A549 (cell line): Measurements from ENCODE around the gene SLC24A3. TPM values are rescaled to one million over a fixed set of nuclear protein-coding genes. Genes with fewer than 3 reads are reported as not detected.

ENCODE experiments used
- ATAC-seq, 2 experiments: fragments of 200-7000 bp in 1 of 2; fragments of >200 bp in 1 of 2; cut with Nextera tagmentation in 1 of 2; cut with Tn5 transposase in 1 of 2; 3 replicates each; pipeline versions ENCODE4 v1.8.0 to v1.9.1; 2018 to 2020; ENCODE audit warnings: mild to moderate bottlenecking in 1 of 2, moderate library complexity in 1 of 2
- CTCF ChIA-PET: fragments of 300-600 bp; sonication (Branson Sonifier 250); formaldehyde crosslinking; extraction: SDS; loops from one replicate; lab custom pipeline; 2021; ENCODE audit warnings: antibody characterized with exemption, inconsistent platforms; lab: Yijun Ruan, JAX
- POLR2A ChIA-PET: fragments of 350-600 bp; formaldehyde crosslinking; extraction: SDS; loops from one replicate; lab custom pipeline; 2021; ENCODE audit warnings: antibody characterized with exemption, inconsistent platforms; lab: Yijun Ruan, JAX
- DNase-seq, 2 experiments: peaks; one replicate each; pipeline versions ENCODE4 v3.0.0 to v3.0.0-alpha.2; 2011 to 2016; ENCODE audit warnings: low read depth in 1 of 2, low spot score in 1 of 2
- FAIRE-seq: peaks from 2 replicates; lab custom pipeline; 2011; peaks lifted over from hg19 to GRCh38; lab: Jason Lieb, UNC
- H3K27ac ChIP-seq, 2 experiments: fragments of >200 bp; sonication (Bioruptor Twin); formaldehyde crosslinking; 3 replicates each; pipeline ENCODE4 v1.5.1; 2016 to 2017
- H3K4me1 ChIP-seq: fragments of >200 bp; sonication (Bioruptor Twin); formaldehyde crosslinking; 3 replicates; pipeline ENCODE4 v1.6.1; 2016
- H3K4me2 ChIP-seq: fragments of >200 bp; sonication (Bioruptor Twin); formaldehyde crosslinking; 3 replicates; pipeline ENCODE4 v1.6.1; 2016
- H3K4me3 ChIP-seq: fragments of >200 bp; sonication (Bioruptor Twin); formaldehyde crosslinking; 3 replicates; pipeline ENCODE4 v1.5.1; 2016
- H3K9me3 ChIP-seq: fragments of >200 bp; sonication (Bioruptor Twin); formaldehyde crosslinking; 3 replicates; pipeline ENCODE4 v1.6.1; 2016
- BHLHE40 ChIP-seq: IDR thresholded peaks from 2 replicates; pipeline ENCODE4 v1.6.1; 2012; ENCODE audit warnings: low read depth, low read length, inconsistent platforms
- CBX2 ChIP-seq: fragments of 200-600 bp; sonication (generic); IDR thresholded peaks from 2 replicates; pipeline ENCODE4 v1.6.1; 2016; ENCODE audit warnings: low read depth, mild to moderate bottlenecking, borderline replicate concordance
- CHD2 ChIP-seq: fragments of 150-350 bp; IDR thresholded peaks from 2 replicates; pipeline ENCODE4 v1.6.1; 2014; ENCODE audit warnings: low read length; ENCODE audit not compliant: partially characterized antibody
- EHMT2 ChIP-seq: fragments of 200-600 bp; sonication (generic); IDR thresholded peaks from 2 replicates; pipeline ENCODE4 v1.6.1; 2016; ENCODE audit warnings: antibody characterized with exemption, low read depth, mild to moderate bottlenecking, moderate library complexity
- EP300 ChIP-seq, 2 experiments: fragments of >200 bp; sonication (Bioruptor Twin); formaldehyde crosslinking; IDR thresholded peaks; 2 replicates in 1 of 2; 3 replicates in 1 of 2; pipeline ENCODE4 v1.6.1; 2016 to 2017
- FOSL2 ChIP-seq, 2 experiments: fragments of 450-650 bp in 1 of 2; fragments of >200 bp in 1 of 2; sonication (Bioruptor Twin) in 1 of 2; formaldehyde crosslinking; IDR thresholded peaks; 2 replicates each; pipeline versions ENCODE4 v1.5.0 to v1.6.1; 2016 to 2020; ENCODE audit warnings: mild to moderate bottlenecking in 1 of 2, moderate library complexity in 1 of 2
- HOXB13 ChIP-seq: fragments of 250-450 bp; sonication (Bioruptor Pico); IDR thresholded peaks from 2 replicates; pipeline ENCODE4 v1.5.0; 2020; ENCODE audit warnings: low read depth, mild to moderate bottlenecking, moderate library complexity
- JUN ChIP-seq, 2 experiments: fragments of >200 bp; sonication (Bioruptor Twin); formaldehyde crosslinking; IDR thresholded peaks; 2 replicates in 1 of 2; 3 replicates in 1 of 2; pipeline ENCODE4 v1.6.1; 2016 to 2017
- MAFK ChIP-seq: fragments of 450-650 bp; IDR thresholded peaks from 2 replicates; pipeline ENCODE4 v1.6.1; 2014; ENCODE audit not compliant: partially characterized antibody
- NFE2L2 ChIP-seq: fragments of 150-350 bp; conservative IDR thresholded peaks from 2 replicates; pipeline ENCODE4 v1.6.1; 2014; ENCODE audit warnings: low read length
- POLR2AphosphoS2 ChIP-seq: conservative IDR thresholded peaks from 2 replicates; pipeline ENCODE4 v1.6.1; 2012; ENCODE audit warnings: low read length, improper control_type of control experiment, inconsistent platforms
- RAD21 ChIP-seq, 2 experiments: fragments of >200 bp in 1 of 2; sonication (Bioruptor Twin) in 1 of 2; formaldehyde crosslinking in 1 of 2; IDR thresholded peaks in 1 of 2; conservative IDR thresholded peaks in 1 of 2; 2 replicates in 1 of 2; 3 replicates in 1 of 2; pipeline ENCODE4 v1.6.1; 2012 to 2018; ENCODE audit warnings: inconsistent platforms in 1 of 2
- SREBF2 ChIP-seq: fragments of 450-650 bp; IDR thresholded peaks from 2 replicates; pipeline ENCODE4 v1.6.1; 2014; ENCODE audit warnings: mild to moderate bottlenecking, moderate library complexity
- TFCP2L1 ChIP-seq: fragments of 250-450 bp; sonication (Bioruptor Pico); IDR thresholded peaks from 2 replicates; pipeline ENCODE4 v1.5.0; 2021; ENCODE audit warnings: mild to moderate bottlenecking
- WGBS: methylation state at CpG from one replicate; pipeline ENCODE4 v1.1.6; 2017; ENCODE audit errors: missing lambda C conversion rate; 5-methylcytosine and 5-hydroxymethylcytosine counted together
- polyA plus RNA-seq, 4 experiments: library from polyadenylated mRNA; depleted of rRNA in 3 of 4; stranded (reverse); fragments of >200 nt; fragmentation: RNase III in 1 of 4; extraction: RNeasy Plus Mini Kit Qiagen cat#74134 plus additional on column Dnase treatment in 1 of 4; gene quantifications; 2 replicates in 3 of 4; 3 replicates in 1 of 4; pipeline ENCODE4 v1.2.3, GENCODE V29; 2011 to 2017
- TF ChIP-seq, protein P1 (sequence below): fragments of >200 bp; sonication (Bioruptor Twin); formaldehyde crosslinking; IDR thresholded peaks from 2 replicates; pipeline ENCODE4 v1.6.1; 2016
- TF ChIP-seq, protein P2 (sequence below): fragments of >200 bp; sonication (Bioruptor Twin); formaldehyde crosslinking; IDR thresholded peaks from 3 replicates; pipeline ENCODE4 v1.5.1; 2016
- TF ChIP-seq, protein P3 (sequence below): IDR thresholded peaks from 2 replicates; pipeline ENCODE4 v1.6.1; 2012
- TF ChIP-seq, protein P4 (sequence below): fragments of >200 bp; sonication (Bioruptor Twin); formaldehyde crosslinking; IDR thresholded peaks from 3 replicates; pipeline ENCODE4 v1.6.1; 2016
- TF ChIP-seq, protein P5 (sequence below): fragments of 150-350 bp; IDR thresholded peaks from 2 replicates; pipeline ENCODE4 v1.6.1; 2014; ENCODE audit warnings: low read depth, mild to moderate bottlenecking, low read length

SLC24A3 gene
- polyA plus RNA-seq, 2 of the 4 experiments (the other 2 are of a cell fraction), result 0.08 TPM; not detected in 1

DNA sequence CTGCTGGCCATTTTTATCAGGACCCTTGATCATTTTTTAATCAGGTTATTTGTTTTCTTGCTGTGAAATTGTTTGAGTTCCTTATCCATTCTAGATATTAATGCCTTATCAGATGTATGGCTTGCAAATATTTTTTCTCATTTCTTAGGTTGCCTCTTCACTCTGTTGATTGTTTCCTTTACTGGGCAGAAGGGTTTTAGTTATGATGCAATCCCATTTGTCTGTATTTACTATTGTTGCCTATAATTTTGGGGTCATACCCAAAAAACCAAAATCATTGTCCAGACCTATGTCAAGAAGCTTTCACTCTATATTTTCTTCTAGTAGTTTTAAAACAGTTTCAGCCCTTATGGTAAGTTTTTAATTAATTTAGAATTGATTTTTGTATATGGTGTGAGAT is 172.5 kb downstream of the SLC24A3 start:
- POLR2A ChIA-PET, result no interaction called here
- Histone ChIP-seq H3K9me3 (no peaks in the 10 kb centered on the region), H3K4me1 (no peaks in the 10 kb centered on the region), H3K27ac (no peak overlapping the region), H3K4me2 (no peak overlapping the region), H3K4me3 (no peak overlapping the region)
- no peak for ATAC-seq
- no peak for FAIRE-seq
- CTCF ChIA-PET, result no interaction called here
- no peak for TF ChIP-seq POLR2AphosphoS2
- no peak for TF ChIP-seq EP300 (IDR thresholded peaks at IDR 0.05)
- TF ChIP-seq HOXB13, result no peak
- TF ChIP-seq, protein P1, sequence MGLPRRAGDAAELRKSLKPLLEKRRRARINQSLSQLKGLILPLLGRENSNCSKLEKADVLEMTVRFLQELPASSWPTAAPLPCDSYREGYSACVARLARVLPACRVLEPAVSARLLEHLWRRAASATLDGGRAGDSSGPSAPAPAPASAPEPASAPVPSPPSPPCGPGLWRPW, result no peak
- TF ChIP-seq, protein P2, sequence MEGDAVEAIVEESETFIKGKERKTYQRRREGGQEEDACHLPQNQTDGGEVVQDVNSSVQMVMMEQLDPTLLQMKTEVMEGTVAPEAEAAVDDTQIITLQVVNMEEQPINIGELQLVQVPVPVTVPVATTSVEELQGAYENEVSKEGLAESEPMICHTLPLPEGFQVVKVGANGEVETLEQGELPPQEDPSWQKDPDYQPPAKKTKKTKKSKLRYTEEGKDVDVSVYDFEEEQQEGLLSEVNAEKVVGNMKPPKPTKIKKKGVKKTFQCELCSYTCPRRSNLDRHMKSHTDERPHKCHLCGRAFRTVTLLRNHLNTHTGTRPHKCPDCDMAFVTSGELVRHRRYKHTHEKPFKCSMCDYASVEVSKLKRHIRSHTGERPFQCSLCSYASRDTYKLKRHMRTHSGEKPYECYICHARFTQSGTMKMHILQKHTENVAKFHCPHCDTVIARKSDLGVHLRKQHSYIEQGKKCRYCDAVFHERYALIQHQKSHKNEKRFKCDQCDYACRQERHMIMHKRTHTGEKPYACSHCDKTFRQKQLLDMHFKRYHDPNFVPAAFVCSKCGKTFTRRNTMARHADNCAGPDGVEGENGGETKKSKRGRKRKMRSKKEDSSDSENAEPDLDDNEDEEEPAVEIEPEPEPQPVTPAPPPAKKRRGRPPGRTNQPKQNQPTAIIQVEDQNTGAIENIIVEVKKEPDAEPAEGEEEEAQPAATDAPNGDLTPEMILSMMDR, result no peak
- TF ChIP-seq CBX2, result no peak
- no peak for TF ChIP-seq SREBF2
- TF ChIP-seq, protein P3, sequence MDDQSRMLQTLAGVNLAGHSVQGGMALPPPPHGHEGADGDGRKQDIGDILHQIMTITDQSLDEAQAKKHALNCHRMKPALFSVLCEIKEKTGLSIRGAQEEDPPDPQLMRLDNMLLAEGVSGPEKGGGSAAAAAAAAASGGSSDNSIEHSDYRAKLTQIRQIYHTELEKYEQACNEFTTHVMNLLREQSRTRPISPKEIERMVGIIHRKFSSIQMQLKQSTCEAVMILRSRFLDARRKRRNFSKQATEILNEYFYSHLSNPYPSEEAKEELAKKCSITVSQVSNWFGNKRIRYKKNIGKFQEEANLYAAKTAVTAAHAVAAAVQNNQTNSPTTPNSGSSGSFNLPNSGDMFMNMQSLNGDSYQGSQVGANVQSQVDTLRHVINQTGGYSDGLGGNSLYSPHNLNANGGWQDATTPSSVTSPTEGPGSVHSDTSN, result no peak
- no peak for TF ChIP-seq NFE2L2
- TF ChIP-seq FOSL2 (IDR thresholded peaks at IDR 0.05), result no peak
- TF ChIP-seq FOSL2 (CRISPR knock-in tag; IDR thresholded peaks at IDR 0.05), result no peak
- no peak for TF ChIP-seq TFCP2L1
- TF ChIP-seq, all 56 proteins: peak for 0
- no peak for DNase-seq

DNA sequence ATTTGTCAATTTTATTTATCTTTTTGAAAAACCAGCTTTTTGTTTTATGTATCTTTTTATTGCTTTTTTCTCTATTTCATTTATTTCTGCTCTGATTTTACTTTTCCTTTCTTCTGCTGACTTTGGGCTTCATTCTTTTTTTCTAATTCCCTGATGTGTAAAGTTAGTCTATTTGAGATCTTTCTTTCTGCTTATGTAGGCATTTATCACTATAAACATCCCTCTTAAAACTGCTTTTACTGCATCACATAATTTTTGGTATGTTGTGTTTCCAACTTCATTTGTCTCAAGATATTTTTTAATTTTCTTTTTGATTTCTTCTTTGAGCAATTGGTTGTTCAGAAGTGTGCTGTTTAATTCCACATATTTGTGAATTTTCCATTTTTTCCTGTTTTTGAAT is 174.8 kb downstream of the SLC24A3 start:
- ChIA-PET CTCF (no interaction called here), POLR2A (no interaction called here)
- no peak for ATAC-seq
- Histone ChIP-seq H3K4me2 (no peak overlapping the region), H3K4me3 (no peak overlapping the region), H3K4me1 (no peaks in the 10 kb centered on the region), H3K27ac (no peak overlapping the region), H3K9me3 (no peaks in the 10 kb centered on the region)
- TF ChIP-seq MAFK (peak; percentile 54), JUN (IDR thresholded peaks at IDR 0.05) (no peak), BHLHE40 (no peak), RAD21 (conservative IDR thresholded peaks at IDR 0.05 in 1 of 2, IDR thresholded peaks at IDR 0.05 in 1 of 2) (no peak)
- TF ChIP-seq, protein P4, sequence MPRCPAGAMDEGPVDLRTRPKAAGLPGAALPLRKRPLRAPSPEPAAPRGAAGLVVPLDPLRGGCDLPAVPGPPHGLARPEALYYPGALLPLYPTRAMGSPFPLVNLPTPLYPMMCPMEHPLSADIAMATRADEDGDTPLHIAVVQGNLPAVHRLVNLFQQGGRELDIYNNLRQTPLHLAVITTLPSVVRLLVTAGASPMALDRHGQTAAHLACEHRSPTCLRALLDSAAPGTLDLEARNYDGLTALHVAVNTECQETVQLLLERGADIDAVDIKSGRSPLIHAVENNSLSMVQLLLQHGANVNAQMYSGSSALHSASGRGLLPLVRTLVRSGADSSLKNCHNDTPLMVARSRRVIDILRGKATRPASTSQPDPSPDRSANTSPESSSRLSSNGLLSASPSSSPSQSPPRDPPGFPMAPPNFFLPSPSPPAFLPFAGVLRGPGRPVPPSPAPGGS, result no peak
- DNase-seq, result no peak
- FAIRE-seq, result no peak

DNA sequence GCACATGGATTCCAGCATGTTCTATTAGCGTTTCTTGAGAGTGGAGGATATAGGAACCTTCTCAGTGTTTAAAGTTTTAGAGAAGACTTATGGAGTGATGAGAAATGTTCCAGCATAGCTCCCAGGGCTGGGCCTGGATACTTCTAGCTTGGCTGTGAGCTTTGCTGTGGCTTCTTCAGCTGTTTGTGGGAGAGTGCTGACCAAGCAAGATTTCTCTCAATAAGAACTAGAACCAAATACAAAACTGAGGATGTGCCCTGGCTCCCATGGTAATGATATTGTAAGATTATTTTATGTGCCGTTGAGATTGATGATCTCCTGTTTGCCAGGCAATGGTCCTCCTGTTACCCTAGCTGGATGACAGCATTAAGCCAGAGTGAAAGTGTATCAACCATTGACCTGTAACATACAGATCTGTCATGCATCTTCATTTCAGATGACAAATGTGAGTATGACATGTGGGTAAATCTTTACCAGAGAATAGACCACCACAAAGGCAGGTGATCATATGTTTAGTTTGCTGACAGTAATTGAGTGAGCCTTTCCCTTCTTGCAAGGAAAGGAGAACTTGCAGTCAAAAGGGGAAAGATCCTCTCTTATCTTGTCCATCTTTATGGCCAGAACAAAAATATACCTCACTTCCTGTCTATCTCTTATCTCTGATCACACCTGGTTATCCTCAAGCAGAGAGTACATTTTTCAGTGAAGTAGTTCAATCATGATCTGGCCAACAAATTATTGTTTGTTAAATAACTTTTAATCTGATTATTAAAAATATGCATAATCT is 180.1 kb downstream of the SLC24A3 start:
- FAIRE-seq, result no peak
- WGBS, result 13% methylated on average over 2 of the region's 2 CpGs
- TF ChIP-seq MAFK, result peak; percentile 63
- TF ChIP-seq CHD2, result no peak
- no peak for TF ChIP-seq EHMT2
- TF ChIP-seq, protein P5, sequence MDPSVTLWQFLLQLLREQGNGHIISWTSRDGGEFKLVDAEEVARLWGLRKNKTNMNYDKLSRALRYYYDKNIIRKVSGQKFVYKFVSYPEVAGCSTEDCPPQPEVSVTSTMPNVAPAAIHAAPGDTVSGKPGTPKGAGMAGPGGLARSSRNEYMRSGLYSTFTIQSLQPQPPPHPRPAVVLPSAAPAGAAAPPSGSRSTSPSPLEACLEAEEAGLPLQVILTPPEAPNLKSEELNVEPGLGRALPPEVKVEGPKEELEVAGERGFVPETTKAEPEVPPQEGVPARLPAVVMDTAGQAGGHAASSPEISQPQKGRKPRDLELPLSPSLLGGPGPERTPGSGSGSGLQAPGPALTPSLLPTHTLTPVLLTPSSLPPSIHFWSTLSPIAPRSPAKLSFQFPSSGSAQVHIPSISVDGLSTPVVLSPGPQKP, result no peak
- CTCF ChIA-PET, result no interaction called here
- no peaks in the 10 kb centered on the region for H3K9me3 ChIP-seq
- no peak overlapping the region for H3K4me3 ChIP-seq
- no peak overlapping the region for H3K27ac ChIP-seq
- DNase-seq, result no peak
- H3K4me1 ChIP-seq, result no peaks in the 10 kb centered on the region
- no peak for ATAC-seq
- POLR2A ChIA-PET, result no interaction called here
- H3K4me2 ChIP-seq, result no peak overlapping the region
